Stomach (tissue), 19 donors: ENCODE results near the gene BHLHA15. TPM values are rescaled to one million over a fixed set of nuclear protein-coding genes. Genes with fewer than 3 reads are reported as not detected.

Source experiments
- DNase-seq, 2 donors: peaks; one replicate each; pipeline versions ENCODE4 v3.0.0 to v3.0.0-alpha.2; 2013 to 2019
- H3K27ac ChIP-seq, 5 donors: fragments of 200-600 bp in 4 of 5; sonication (generic) in 4 of 5; one replicate each; pipeline ENCODE4 v1.5.1; 2013 to 2019; ENCODE audit warnings: mild to moderate bottlenecking in 1 of 5, moderate library complexity in 1 of 5
- H3K27me3 ChIP-seq, 3 donors: fragments of 200-600 bp; sonication (generic); one replicate each; pipeline ENCODE4 v1.5.1; 2017 to 2019; ENCODE audit warnings: mixed run types in 1 of 3
- H3K36me3 ChIP-seq, 4 donors: fragments of 200-600 bp; sonication (generic); 1 replicate in 3 of 4; 2 replicates in 1 of 4; pipeline ENCODE4 v1.5.1; 2016 to 2019
- H3K4me1 ChIP-seq, 4 donors: fragments of 200-600 bp; sonication (generic); one replicate each; pipeline ENCODE4 v1.5.1; 2016 to 2019
- H3K4me3 ChIP-seq, 4 donors: fragments of 200-600 bp; sonication (generic) in 3 of 4; one replicate each; pipeline ENCODE4 v1.5.1; 2016 to 2019; ENCODE audit warnings: mild to moderate bottlenecking in 1 of 4
- H3K9me3 ChIP-seq, 4 donors: fragments of 200-600 bp; sonication (generic); one replicate each; pipeline ENCODE4 v1.5.1; 2016 to 2019
- EP300 ChIP-seq: sonication (generic); formaldehyde crosslinking; IDR thresholded peaks from one replicate; pipeline ENCODE4 v1.6.1; 2017; ENCODE audit warnings: antibody characterized with exemption
- POLR2A ChIP-seq, 4 donors: fragments of 450-650 bp; IDR thresholded peaks; one replicate each; pipeline ENCODE4 v1.6.1; 2016; ENCODE audit warnings: antibody characterized with exemption in 4 of 4, control low read depth in 2 of 4, mild to moderate bottlenecking in 1 of 4, moderate library complexity in 1 of 4
- POLR2AphosphoS5 ChIP-seq, 3 donors: sonication (generic); formaldehyde crosslinking; IDR thresholded peaks; one replicate each; pipeline ENCODE4 v1.6.1; 2016; ENCODE audit warnings: antibody characterized with exemption in 3 of 3
- WGBS, 5 donors: extraction: QIAGEN DNeasy Blood & Tissue Kit in 3 of 5; methylation state at CpG; one replicate each; pipeline versions ENCODE4 v1.1.5 to v1.1.7; 2013 to 2018; 5-methylcytosine and 5-hydroxymethylcytosine counted together
- intact Hi-C: fragments of 100-400 bp; cut with DNase I; formaldehyde crosslinking; loops from one replicate; pipeline ENCODE4 v1.15.1; 2023; ENCODE audit warnings: low total_unique reads
- long read RNA-seq, 10 donors: transcript quantifications; one replicate each; lab custom pipeline, GENCODE V29; 2026
- polyA plus RNA-seq, 3 donors: library from polyadenylated mRNA; stranded (reverse); fragments of 200-250 nt; gene quantifications; one replicate each; pipeline ENCODE4 v1.2.3, GENCODE V29; 2013
- total RNA-seq, 5 donors: library from RNA; depleted of rRNA; stranded (reverse); fragments of >200 nt; gene quantifications; one replicate each; pipeline versions ENCODE4 v1.1.0 to v1.2.3, GENCODE V29; 2014 to 2016
- TF ChIP-seq, protein P1 (sequence below), 7 experiments: fragments of 450-650 bp in 4 of 7; fragments of 200-600 bp in 3 of 7; sonication (generic) in 3 of 7; IDR thresholded peaks; one replicate each; pipeline ENCODE4 v1.5.1; 2016 to 2019; ENCODE audit warnings: antibody characterized with exemption in 7 of 7, control low read depth in 2 of 7, mild to moderate bottlenecking in 1 of 7
- donor health status: healthy with polysubstance abuse.
- donor health status: Bipolar disorder and iron deficiency.
- donor health status: healthy.

BHLHA15 gene
- total RNA-seq (100 to 1,000 TPM in 1 of 5 donors, 10 to 100 TPM in 1, 1 to 10 TPM in 1, not detected in 2; 6.4 to 108 (median 20.1) TPM), polyA plus RNA-seq (10 to 100 TPM in 1 of 3 donors, 1 to 10 TPM in 2; 1.3 to 14.5 (median 8.1) TPM)
- long read RNA-seq, donor 1: 0 reads
- long read RNA-seq, donor 2, partial matches to known transcripts: 0 of 1 reads
- long read RNA-seq, donor 2, other reads (novel, unspliced or antisense): 0 of 1 reads
- long read RNA-seq, donor 3: 0 reads
- long read RNA-seq, donor 4: 0 reads
- long read RNA-seq, donor 5: 0 reads
- long read RNA-seq, donor 6: 0 reads
- long read RNA-seq, donor 7: 0 reads
- long read RNA-seq, donor 8, partial matches to known transcripts: 0 of 1 reads
- long read RNA-seq, donor 8, other reads (novel, unspliced or antisense): 0 of 1 reads
- long read RNA-seq, donor 9, partial matches to known transcripts: 0 of 2 reads
- long read RNA-seq, donor 9, other reads (novel, unspliced or antisense): 0 of 2 reads
- long read RNA-seq, donor 10: 0 reads

DNA sequence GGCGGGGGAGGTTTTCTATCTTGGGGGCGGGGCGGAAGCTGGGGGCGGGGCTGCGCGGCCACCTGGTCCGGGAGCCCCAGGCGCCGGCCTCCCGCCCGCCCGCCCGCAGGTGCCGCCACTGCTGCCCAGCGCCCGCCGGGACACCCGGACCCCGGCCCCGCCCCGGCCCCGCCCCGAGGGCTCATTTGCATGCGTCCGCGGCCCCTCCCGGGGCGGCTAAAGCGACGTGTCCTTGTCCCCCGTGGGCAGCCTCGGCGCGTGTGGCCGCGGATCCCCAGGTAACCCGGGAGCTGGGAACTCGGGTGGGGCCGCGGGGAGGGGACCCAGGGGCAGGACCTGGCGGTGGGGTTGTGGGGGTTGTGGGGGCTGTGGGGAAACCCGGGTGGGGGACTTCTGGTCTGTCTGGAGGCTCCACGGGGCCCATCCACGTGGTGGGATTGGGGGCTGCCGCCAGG, at the start of gene BHLHA15:
Gene BHLHA15 (plus strand): TSS at position 219 of the 455 bp plus-strand sequence. CDS start 871 bp downstream, outside the sequence.
- Histone ChIP-seq H3K27ac (peak within 1 kb of the TSS; percentile 69 to 83 (median 78)), H3K4me3 (peak within 1 kb of the TSS; percentile 47 to 55 (median 50))

DNA sequence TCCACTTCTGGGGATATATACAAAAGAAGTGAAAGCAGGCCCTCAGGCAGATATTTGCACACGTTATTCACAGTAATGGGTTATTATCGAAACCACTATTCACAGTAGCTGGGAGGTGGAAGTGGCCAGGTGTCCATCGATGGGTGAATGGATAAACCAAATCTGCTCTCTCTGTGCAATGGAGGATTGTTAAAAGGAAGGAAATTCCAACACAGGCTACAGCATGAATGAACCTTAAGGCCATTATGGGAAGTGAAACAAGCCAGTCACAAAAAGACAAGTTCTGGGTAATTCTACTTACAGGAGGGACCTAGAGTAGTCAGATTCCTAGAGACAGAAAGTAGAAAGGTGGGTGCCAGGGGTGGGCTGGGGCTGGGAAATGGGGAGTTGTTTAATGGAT, 48.5 kb upstream of the BHLHA15 start:
- WGBS, 5 donors: 86 to 97% (median 91%) methylated on average over 3 of the region's 3 CpGs
- H3K27ac ChIP-seq: no peak overlapping the region
- no peak for DNase-seq
- H3K27me3 ChIP-seq: no peaks in the 10 kb centered on the region
- peaks cover 0 to 33% (median 26%) of the 10 kb centered on the region in 4 donors for H3K36me3 ChIP-seq
- no peak overlapping the region for H3K4me3 ChIP-seq
- H3K4me1 ChIP-seq: peaks cover 0 to 21% (median 13%) of the 10 kb centered on the region in 4 donors
- TF ChIP-seq EP300: no peak
- TF ChIP-seq, protein P1, sequence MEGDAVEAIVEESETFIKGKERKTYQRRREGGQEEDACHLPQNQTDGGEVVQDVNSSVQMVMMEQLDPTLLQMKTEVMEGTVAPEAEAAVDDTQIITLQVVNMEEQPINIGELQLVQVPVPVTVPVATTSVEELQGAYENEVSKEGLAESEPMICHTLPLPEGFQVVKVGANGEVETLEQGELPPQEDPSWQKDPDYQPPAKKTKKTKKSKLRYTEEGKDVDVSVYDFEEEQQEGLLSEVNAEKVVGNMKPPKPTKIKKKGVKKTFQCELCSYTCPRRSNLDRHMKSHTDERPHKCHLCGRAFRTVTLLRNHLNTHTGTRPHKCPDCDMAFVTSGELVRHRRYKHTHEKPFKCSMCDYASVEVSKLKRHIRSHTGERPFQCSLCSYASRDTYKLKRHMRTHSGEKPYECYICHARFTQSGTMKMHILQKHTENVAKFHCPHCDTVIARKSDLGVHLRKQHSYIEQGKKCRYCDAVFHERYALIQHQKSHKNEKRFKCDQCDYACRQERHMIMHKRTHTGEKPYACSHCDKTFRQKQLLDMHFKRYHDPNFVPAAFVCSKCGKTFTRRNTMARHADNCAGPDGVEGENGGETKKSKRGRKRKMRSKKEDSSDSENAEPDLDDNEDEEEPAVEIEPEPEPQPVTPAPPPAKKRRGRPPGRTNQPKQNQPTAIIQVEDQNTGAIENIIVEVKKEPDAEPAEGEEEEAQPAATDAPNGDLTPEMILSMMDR (IDR thresholded peaks at IDR 0.05): no peak
- no peak for TF ChIP-seq POLR2AphosphoS5 (IDR thresholded peaks at IDR 0.05)
- no peak for TF ChIP-seq POLR2A (IDR thresholded peaks at IDR 0.05)
- H3K9me3 ChIP-seq: no peaks in the 10 kb centered on the region
- intact Hi-C loops: no loop called here

More for the DNA sequence above, at the start of gene BHLHA15:
- no peak for TF ChIP-seq POLR2AphosphoS5 (IDR thresholded peaks at IDR 0.05)
- peaks cover 0 to 22% (median 7%) of the 10 kb centered on the region in 3 donors for H3K27me3 ChIP-seq
- peak; percentile 81 to 90 for DNase-seq
- H3K4me1 ChIP-seq: peaks cover 17 to 47% (median 32%) of the 10 kb centered on the region in 4 donors
- peaks cover 6 to 28% (median 25%) of the 10 kb centered on the region in 4 donors for H3K36me3 ChIP-seq
- WGBS, 5 donors: 1 to 5% (median 3%) methylated on average over 12 to 35 of the region's 45 CpGs; no CpG with 5 or more reads in 1 of the 5 donors
- intact Hi-C loops: no loop called here
- H3K9me3 ChIP-seq: no peaks in the 10 kb centered on the region

DNA sequence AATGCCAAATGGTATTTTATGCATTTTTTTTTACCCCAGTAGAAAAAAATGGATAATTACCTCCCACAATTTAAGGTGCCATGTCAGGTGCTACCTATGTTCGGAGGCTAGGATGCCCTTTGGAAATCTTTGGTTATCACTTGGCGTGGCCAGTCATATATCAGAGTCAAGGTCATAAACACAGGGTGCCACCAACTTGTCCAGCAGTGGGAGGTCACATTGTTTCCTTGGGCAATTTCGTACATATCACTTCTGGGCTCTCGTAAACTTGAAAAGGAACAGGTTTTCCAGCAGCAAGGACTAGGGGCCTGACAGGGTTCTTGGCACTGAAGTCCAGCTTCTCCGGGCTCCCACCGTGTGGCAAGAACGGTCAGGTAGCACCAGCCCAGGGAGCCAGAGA, 48.0 kb upstream of the BHLHA15 start:
- 62 to 72% (median 64%) methylated on average over 7 of the region's 7 CpGs for WGBS, 5 donors
- Histone ChIP-seq H3K4me3 (no peak overlapping the region), H3K27me3 (no peaks in the 10 kb centered on the region), H3K36me3 (peaks cover 0 to 28% (median 21%) of the 10 kb centered on the region in 4 donors), H3K9me3 (no peaks in the 10 kb centered on the region), H3K27ac (peak overlapping the region in 3 of 5 donors; percentile 11 to 27 (median 25)), H3K4me1 (peaks cover 0 to 23% (median 15%) of the 10 kb centered on the region in 4 donors)
- DNase-seq: no peak
- no peak for TF ChIP-seq POLR2A (IDR thresholded peaks at IDR 0.05)
- TF ChIP-seq, protein P1 (IDR thresholded peaks at IDR 0.05): no peak
- TF ChIP-seq EP300: no peak
- TF ChIP-seq POLR2AphosphoS5 (IDR thresholded peaks at IDR 0.05): no peak
- intact Hi-C loops: no loop called here

DNA sequence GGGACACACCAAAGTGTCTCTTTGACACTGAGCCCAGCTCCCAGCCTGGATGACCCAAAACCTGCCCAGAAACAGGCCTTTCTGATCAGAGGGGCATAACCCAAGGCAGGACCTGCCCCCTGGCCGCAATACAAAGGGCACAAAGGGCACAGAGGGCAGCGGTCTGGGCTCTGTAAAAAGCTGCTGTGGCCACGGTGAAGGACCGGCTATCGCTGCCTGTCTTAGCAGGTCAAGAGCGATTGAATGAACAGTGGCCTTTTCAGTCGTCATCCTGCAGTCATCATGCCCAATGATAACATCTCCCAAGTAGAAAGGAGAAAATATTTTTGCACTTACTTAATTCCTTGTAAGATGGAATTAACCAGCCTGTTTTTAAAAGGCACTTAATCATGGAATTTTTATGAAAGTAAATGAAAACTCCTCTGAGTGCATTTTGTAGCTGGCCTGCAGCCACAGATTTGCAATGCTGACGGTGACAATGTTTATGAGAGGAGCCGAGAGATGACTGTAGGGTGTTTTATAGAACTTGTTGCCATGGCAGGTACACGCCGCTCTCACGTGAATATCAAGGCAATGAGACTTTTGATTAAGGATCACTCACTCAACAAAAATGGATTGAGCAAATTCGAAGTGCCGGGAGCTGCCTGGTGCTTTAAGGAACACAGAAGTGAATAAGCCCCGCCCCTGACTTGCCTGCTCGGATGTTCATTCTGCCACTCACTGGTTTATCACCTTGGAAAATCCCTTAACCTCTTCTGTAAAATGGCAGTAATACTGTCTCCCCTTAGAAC, 47.3 kb upstream of the BHLHA15 start:
- 40 to 59% (median 53%) methylated on average over 14 to 16 of the region's 16 CpGs for WGBS, 5 donors
- H3K4me1 ChIP-seq: peaks cover 0 to 30% (median 21%) of the 10 kb centered on the region in 4 donors
- H3K27ac ChIP-seq: peak overlapping the region in 3 of 5 donors; percentile 11 to 27 (median 25)
- no peak for TF ChIP-seq EP300
- no peak for TF ChIP-seq POLR2AphosphoS5 (IDR thresholded peaks at IDR 0.05)
- TF ChIP-seq, protein P1 (IDR thresholded peaks at IDR 0.05): no peak
- no peak for TF ChIP-seq POLR2A (IDR thresholded peaks at IDR 0.05)
- no peaks in the 10 kb centered on the region for H3K27me3 ChIP-seq
- peak in 1 of 2 donors; percentile 26 for DNase-seq
- H3K9me3 ChIP-seq: no peaks in the 10 kb centered on the region
- H3K4me3 ChIP-seq: no peak overlapping the region
- peaks cover 0 to 21% (median 17%) of the 10 kb centered on the region in 4 donors for H3K36me3 ChIP-seq
- intact Hi-C loops: no loop called here
